HCT116 (cell line): ENCODE results near the gene SH3GL2. TPM values are rescaled to one million over a fixed set of nuclear protein-coding genes. Genes with fewer than 3 reads are reported as not detected.

Experiments used
- ATAC-seq: fragments of 200-7000 bp; cut with Tn5 transposase; 2 replicates; pipeline ENCODE4 v1.9.1; 2020; ENCODE audit warnings: mild to moderate bottlenecking, moderate library complexity
- Bru-seq: library from RNA; stranded (reverse); fragments of 400-500 nt; gene quantifications from one replicate; lab custom pipeline; 2021; lab: Mats Ljungman, UMichigan
- BruChase-seq, 2 experiments: library from RNA; stranded (reverse); fragments of 400-500 nt; gene quantifications; one replicate each; lab custom pipeline; 2021; lab: Mats Ljungman, UMichigan
- BruUV-seq: library from RNA; stranded (reverse); fragments of 400-500 nt; replicated peaks from 2 replicates; lab custom pipeline; 2021; lab: Mats Ljungman, UMichigan
- CTCF ChIA-PET: fragments of 300-600 bp; sonication (Branson Sonifier 250); formaldehyde crosslinking; loops from one replicate; lab custom pipeline; 2021; ENCODE audit warnings: antibody characterized with exemption; lab: Charles Lee
- POLR2A ChIA-PET: fragments of 300-600, 350-600 bp; sonication (Branson Sonifier 250); formaldehyde crosslinking; loops from one replicate; lab custom pipeline; 2021; ENCODE audit warnings: antibody characterized with exemption; lab: Charles Lee
- RAD21 ChIA-PET, 2 experiments: fragments of 300-600 bp; sonication (Branson Sonifier 250); formaldehyde crosslinking; loops; one replicate each; lab custom pipeline; 2023; ENCODE audit warnings: low total read pairs in 2 of 2; ENCODE audit not compliant: uncharacterized antibody in 2 of 2, unreplicated experiment in 2 of 2, low non-redundant PET in 1 of 2; lab: Charles Lee
- DNase-seq: peaks from one replicate; pipeline ENCODE4 v3.0.0-alpha.2; 2010; ENCODE audit warnings: low read depth, low spot score
- H2AFZ ChIP-seq: fragments of 200-600 bp; shearing (Covaris generic), sonication (generic); 2 replicates; pipeline ENCODE4 v1.6.1; 2017; ENCODE audit warnings: low read depth, mixed run types, mixed read lengths, antibody characterized with exemption, low read length; ENCODE audit not compliant: poor library complexity, severe bottlenecking
- H3K27ac ChIP-seq: 2 replicates; pipeline ENCODE4 v1.5.1; 2012; ENCODE audit warnings: low read depth, low read length
- H3K27me3 ChIP-seq: fragments of 200-600 bp; sonication (generic); 2 replicates; pipeline ENCODE4 v1.6.1; 2016; ENCODE audit warnings: mixed run types, low read length, mixed read lengths; ENCODE audit not compliant: insufficient read depth
- H3K36me3 ChIP-seq, 2 experiments: fragments of 200-500 bp in 1 of 2; fragments of 200-600 bp in 1 of 2; sonication (Bioruptor generic) in 1 of 2; sonication (generic) in 1 of 2; 2 replicates each; pipeline versions ENCODE4 v1.5.1 to v1.6.1; 2014 to 2016; ENCODE audit warnings: low read length in 2 of 2, inconsistent platforms in 1 of 2, mixed read lengths in 1 of 2, mixed run types in 1 of 2; ENCODE audit not compliant: insufficient read depth in 2 of 2, control insufficient read depth in 1 of 2
- H3K4me1 ChIP-seq, 2 experiments: fragments of 200-600 bp in 1 of 2; sonication (generic) in 1 of 2; 2 replicates each; pipeline versions ENCODE4 v1.5.1 to v1.6.1; 2012 to 2017; ENCODE audit warnings: low read length in 2 of 2, inconsistent platforms in 1 of 2, mild to moderate bottlenecking in 1 of 2, mixed read lengths in 1 of 2, mixed run types in 1 of 2, moderate library complexity in 1 of 2; ENCODE audit not compliant: insufficient read depth in 2 of 2, control insufficient read depth in 1 of 2
- H3K4me2 ChIP-seq: fragments of 200-600 bp; sonication (generic); 2 replicates; pipeline ENCODE4 v1.6.1; 2017; ENCODE audit warnings: mixed run types, low read length, mixed read lengths
- H3K4me3 ChIP-seq, 2 experiments: fragments of 200-600 bp in 1 of 2; sonication (generic) in 1 of 2; replicated peaks in 1 of 2; 2 replicates each; pipeline ENCODE4 v1.5.1; 2011 to 2016; ENCODE audit warnings: low read length in 2 of 2, control low read depth in 1 of 2, low read depth in 1 of 2, mild to moderate bottlenecking in 1 of 2, mixed read lengths in 1 of 2, mixed run types in 1 of 2
- H3K79me2 ChIP-seq: fragments of 200-600 bp; sonication (generic); 2 replicates; pipeline ENCODE4 v1.6.1; 2017; ENCODE audit warnings: mild to moderate bottlenecking, mixed run types, low read length, moderate library complexity, mixed read lengths; ENCODE audit not compliant: insufficient read depth
- H3K9ac ChIP-seq: fragments of 200-600 bp; sonication (generic); 2 replicates; pipeline ENCODE4 v1.6.1; 2016; ENCODE audit warnings: low read length, mixed read lengths
- H3K9me2 ChIP-seq: fragments of 200-600 bp; sonication (generic), shearing (Covaris generic); 2 replicates; pipeline ENCODE4 v1.6.1; 2017; ENCODE audit warnings: mixed run types, mild to moderate bottlenecking, moderate library complexity; ENCODE audit not compliant: insufficient read depth
- H3K9me3 ChIP-seq, 2 experiments: fragments of 200-500 bp in 1 of 2; fragments of 200-600 bp in 1 of 2; sonication (Bioruptor generic) in 1 of 2; sonication (generic) in 1 of 2; 2 replicates each; pipeline ENCODE4 v1.6.1; 2014 to 2017; ENCODE audit warnings: low read length in 2 of 2, mixed read lengths in 2 of 2, inconsistent platforms in 1 of 2, low read depth in 1 of 2, mild to moderate bottlenecking in 1 of 2, mixed run types in 1 of 2, moderate library complexity in 1 of 2; ENCODE audit not compliant: control insufficient read depth in 1 of 2, insufficient read depth in 1 of 2
- H4K20me1 ChIP-seq: fragments of 200-600 bp; sonication (generic), shearing (Covaris generic); 2 replicates; pipeline ENCODE4 v1.6.1; 2017; ENCODE audit warnings: mixed run types, mild to moderate bottlenecking, moderate library complexity; ENCODE audit not compliant: insufficient read depth
- ATF3 ChIP-seq: IDR thresholded peaks from 2 replicates; pipeline ENCODE4 v1.6.1; 2012
- CBX3 ChIP-seq: IDR thresholded peaks from 2 replicates; pipeline ENCODE4 v1.6.1; 2012; ENCODE audit warnings: low read depth
- CEBPB ChIP-seq: IDR thresholded peaks from 2 replicates; pipeline ENCODE4 v1.6.1; 2012; ENCODE audit warnings: low read depth
- EGR1 ChIP-seq: IDR thresholded peaks from 2 replicates; pipeline ENCODE4 v1.6.1; 2012; ENCODE audit warnings: low read depth
- EZH2 ChIP-seq: fragments of 200-600 bp; sonication (generic); IDR thresholded peaks from 2 replicates; pipeline ENCODE4 v1.6.1; 2017; ENCODE audit warnings: antibody characterized with exemption, mixed run types
- FOSL1 ChIP-seq: IDR thresholded peaks from 2 replicates; pipeline ENCODE4 v1.6.1; 2012; ENCODE audit warnings: low read depth
- JUND ChIP-seq: IDR thresholded peaks from 2 replicates; pipeline ENCODE4 v1.6.1; 2012
- POLR2A ChIP-seq: IDR thresholded peaks from 2 replicates; pipeline ENCODE4 v1.7.0; 2011; ENCODE audit warnings: borderline replicate concordance; ENCODE audit not compliant: insufficient read depth, insufficient read length; ENCODE audit errors: extremely low read depth
- POLR2AphosphoS5 ChIP-seq: IDR thresholded peaks from 2 replicates; pipeline ENCODE4 v1.6.1; 2011; ENCODE audit warnings: mild to moderate bottlenecking, low read depth, low read length, moderate library complexity
- RAD21 ChIP-seq: IDR thresholded peaks from 2 replicates; pipeline ENCODE4 v1.6.1; 2012; ENCODE audit warnings: low read depth, mild to moderate bottlenecking
- REST ChIP-seq: IDR thresholded peaks from 2 replicates; pipeline ENCODE4 v1.6.1; 2012; ENCODE audit warnings: low read depth
- SP1 ChIP-seq: IDR thresholded peaks from 2 replicates; pipeline ENCODE4 v1.6.1; 2012; ENCODE audit warnings: low read depth
- TCF7L2 ChIP-seq: IDR thresholded peaks from 2 replicates; pipeline ENCODE4 v1.7.0; 2011; ENCODE audit warnings: borderline replicate concordance, inconsistent platforms; ENCODE audit not compliant: insufficient read depth, insufficient read length; ENCODE audit errors: extremely low read depth
- YY1 ChIP-seq: IDR thresholded peaks from 2 replicates; pipeline ENCODE4 v1.6.1; 2011; ENCODE audit warnings: low read length, low read depth, moderate library complexity, mild to moderate bottlenecking; ENCODE audit not compliant: insufficient replicate concordance; ENCODE audit errors: extremely low read depth
- ZNF274 ChIP-seq: fragments of 200-500 bp; sonication (Bioruptor generic); IDR thresholded peaks from 2 replicates; pipeline ENCODE4 v1.6.1; 2014; ENCODE audit warnings: mild to moderate bottlenecking, low read depth, low read length, inconsistent platforms
- intact Hi-C: fragments of 100-400 bp; cut with micrococcal nuclease; formaldehyde crosslinking; loops from 2 replicates; pipeline ENCODE4 v1.10.0; 2022
- long read RNA-seq: library from polyadenylated mRNA; unstranded; transcript quantifications from one replicate; pipeline ENCODE4 v2.0.0, GENCODE V29; 2021; ENCODE audit not compliant: unreplicated experiment
- polyA plus RNA-seq: library from polyadenylated mRNA; unstranded; fragments of >200 nt; gene quantifications from 2 replicates; pipeline ENCODE4 v1.2.1, GENCODE V29; 2012; ENCODE audit warnings: missing spikeins
- total RNA-seq: library from RNA; stranded (reverse); gene quantifications from one replicate; pipeline ENCODE4 v1.2.1, GENCODE V29; 2021; ENCODE audit not compliant: unreplicated experiment

SH3GL2 gene
- total RNA-seq = not detected
- 0.07 TPM in 1 of 2 replicates, not detected in the other for polyA plus RNA-seq
- Bru-seq, nascent RNA = percentile 10 among the genes with signal in this experiment
- percentile 17 among the genes with signal in this experiment for BruChase-seq, experiment 1, labeled RNA remaining after a 6-hour chase
- percentile 13 among the genes with signal in this experiment for BruChase-seq, experiment 2, labeled RNA remaining after a 2-hour chase
- long read RNA-seq = 0 reads

DNA sequence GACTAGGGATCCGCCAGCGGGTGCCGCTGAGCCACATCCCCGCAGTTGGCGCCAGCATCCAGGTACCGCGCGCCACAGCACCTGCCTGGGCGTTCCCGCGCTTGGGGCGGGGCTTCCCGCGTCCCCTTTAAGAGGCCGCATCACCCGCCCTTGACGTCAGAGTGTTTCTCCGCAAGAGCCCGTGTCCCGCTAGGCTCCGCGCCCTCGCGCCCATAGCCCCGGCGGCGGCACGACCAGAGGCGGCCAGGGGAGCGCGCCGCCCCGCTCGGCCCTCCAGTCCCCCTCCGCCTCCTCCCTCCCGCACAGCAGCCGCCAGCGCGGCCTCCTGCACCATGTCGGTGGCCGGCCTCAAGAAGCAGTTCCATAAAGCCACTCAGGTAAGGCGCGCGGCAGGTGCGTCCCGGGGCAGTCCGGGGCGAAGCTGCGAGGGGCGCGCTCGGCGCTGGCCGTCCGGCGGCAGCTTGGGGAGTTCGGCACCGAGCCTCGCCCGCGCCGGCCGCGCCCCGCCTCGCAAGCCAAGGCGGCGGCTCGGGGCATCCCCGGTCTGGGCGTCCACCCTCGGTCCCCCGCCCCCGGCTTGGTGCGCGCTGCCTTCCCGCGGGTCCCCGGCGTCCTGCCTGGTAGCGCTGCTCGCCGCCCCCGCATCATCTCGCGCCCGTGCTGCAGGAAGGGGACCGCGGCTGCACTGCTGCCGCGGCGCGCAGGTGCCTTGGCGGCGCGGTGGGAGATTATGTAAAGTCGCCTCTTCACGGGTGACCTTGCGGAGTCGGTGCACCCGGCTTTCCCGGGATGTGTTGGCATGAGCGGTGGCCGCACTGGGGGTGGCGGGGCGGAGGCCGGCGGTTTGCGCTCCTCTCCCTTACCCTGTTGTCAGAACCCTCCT, at the start of gene SH3GL2:
TSS of gene SH3GL2 (plus strand) at position 156 of the 883 bp plus-strand sequence.
- H3K27me3 ChIP-seq = 0 out of 2 replicates have a peak, but pooled peaks cover 3% of the 10 kb centered on the region
- no peak within 1 kb of the TSS for H3K4me2 ChIP-seq
- DNase-seq (no peak), ATAC-seq (peak; percentile 69)
- BruUV-seq = no TSS peak
- no peaks in the 10 kb centered on the region for H4K20me1 ChIP-seq
- no peak within 1 kb of the TSS for H3K27ac ChIP-seq
- intact Hi-C loops = no loop called here
- no peak within 1 kb of the TSS for H3K4me3 ChIP-seq
- no peaks in the 10 kb centered on the region for H3K36me3 ChIP-seq
- H3K9me2 ChIP-seq = no peaks in the 10 kb centered on the region
- no peak within 1 kb of the TSS for H2AFZ ChIP-seq
- POLR2A ChIA-PET = no interaction called here
- TF ChIP-seq ATF3 (no peak), YY1 (no peak), RAD21 (no peak), SP1 (no peak), FOSL1 (no peak), POLR2AphosphoS5 (no peak), CEBPB (no peak), TCF7L2 (no peak), POLR2A (no peak), REST (no peak), ZNF274 (no peak), EZH2 (no peak), EGR1 (no peak), CBX3 (no peak), JUND (no peak)
- H3K9me3 ChIP-seq = peaks cover 0 to 6% of the 10 kb centered on the region in 2 experiments; a peak in 2 of 4 replicates
- no peaks in the 10 kb centered on the region for H3K4me1 ChIP-seq
- CTCF ChIA-PET = no interaction called here
- H3K79me2 ChIP-seq = no peaks in the 10 kb centered on the region
- H3K9ac ChIP-seq = no peak within 1 kb of the TSS
- RAD21 ChIA-PET = no interaction called here
